Activated CD4-positive, alpha-beta T cell treated with anti-CD3 and anti-CD28 coated beads, Interleukin-2, Interleukin-6, amounts not matched to agents 100 ng/mL and 50 ng/mL, durations not matched to agents 16 hours and 8 hours (primary cell): ENCODE measurements around the gene ADPRH.
"Not testable (repeated sequence)": the region's sequence is repeated elsewhere in the genome, so short reads cannot be mapped to it uniquely, and the experiment has no call there.

Experiments used
- DNase-seq: peaks from one replicate; pipeline ENCODE4 v3.0.0-alpha.2; 2020

ADPRH gene

DNA sequence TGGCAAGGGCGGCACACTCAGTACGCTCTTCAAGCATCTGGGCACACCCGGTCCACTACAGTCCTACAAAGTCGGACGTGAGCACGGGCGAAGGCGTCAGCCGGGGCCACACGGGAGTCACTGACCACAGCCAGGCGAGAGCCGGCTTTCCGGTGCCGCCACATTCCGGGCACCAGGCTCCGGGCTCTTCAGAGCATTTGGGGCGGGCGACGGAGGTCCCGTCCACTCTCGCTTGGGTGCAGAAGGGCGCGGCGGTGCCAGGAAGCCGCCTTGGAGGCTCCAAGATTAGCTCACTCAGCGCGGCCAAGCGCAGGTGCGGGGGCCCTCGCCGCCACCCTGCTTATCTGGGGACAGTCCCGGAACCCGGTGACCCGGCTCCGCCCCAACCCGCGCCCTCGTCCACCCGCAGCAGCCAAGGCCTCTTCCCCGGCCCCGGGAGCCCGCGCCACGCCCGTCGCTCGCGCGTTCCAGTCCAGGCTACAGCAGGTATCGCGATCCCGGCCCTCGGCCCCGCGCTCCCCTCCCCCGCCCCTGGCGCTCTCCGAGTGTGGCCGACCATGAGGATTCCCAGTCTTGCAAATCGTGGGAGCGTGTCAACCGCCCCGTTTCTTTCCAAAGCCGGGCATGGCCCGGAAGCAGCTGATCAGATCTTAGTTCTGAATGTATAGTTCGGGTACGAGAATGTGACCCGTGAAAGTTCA lies at the start of gene ADPRH:
ADPRH (plus strand) TSS at position 127 of the 701 bp plus-strand sequence. CDS start 2,678 bp downstream, outside the sequence.
- DNase-seq: peak; percentile 70

- DNase-seq: no peak
Measured at GRCh38 chr3:119529883-119530282, 49.4 kb upstream of the ADPRH start.

DNA sequence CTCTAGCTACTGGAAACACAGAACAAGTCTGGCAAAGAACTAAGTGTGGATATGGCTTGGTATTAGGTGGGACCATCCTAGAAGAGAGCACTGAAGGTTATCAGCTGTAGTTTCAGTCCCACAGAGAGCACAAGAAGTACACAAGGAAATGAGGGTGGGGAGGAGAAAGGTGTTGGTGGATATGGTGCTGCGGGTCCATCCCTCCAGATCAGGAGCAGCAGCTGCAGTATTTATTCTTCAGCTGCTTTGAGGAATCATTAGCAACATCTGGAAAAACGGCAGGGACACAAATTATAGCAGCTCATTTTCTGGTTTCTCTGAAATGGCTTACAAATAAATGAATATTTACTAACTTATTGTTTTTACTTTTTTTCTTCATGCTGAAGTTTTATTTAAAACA lies 48.8 kb upstream of the ADPRH start:
- no peak for DNase-seq

DNA sequence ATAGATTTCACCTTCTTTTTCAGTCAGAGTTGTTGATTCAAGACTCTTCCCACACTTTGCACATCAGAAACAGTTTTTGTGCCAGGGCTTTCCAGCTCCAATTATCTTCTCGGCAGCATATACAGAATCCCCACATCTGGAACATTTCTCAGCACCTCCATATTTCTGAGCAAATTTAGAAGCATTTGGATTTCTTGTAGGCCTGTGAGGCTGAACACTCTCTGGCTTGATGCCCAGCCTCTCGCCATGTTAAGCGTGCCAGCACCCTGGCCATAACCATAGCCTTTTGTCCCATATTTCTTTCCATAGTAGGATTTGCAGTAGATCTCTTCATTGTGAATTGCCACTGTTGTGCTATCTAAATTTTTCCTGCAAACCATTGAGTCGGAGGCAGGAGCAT lies 48.1 kb upstream of the ADPRH start:
- no peak for DNase-seq

DNA sequence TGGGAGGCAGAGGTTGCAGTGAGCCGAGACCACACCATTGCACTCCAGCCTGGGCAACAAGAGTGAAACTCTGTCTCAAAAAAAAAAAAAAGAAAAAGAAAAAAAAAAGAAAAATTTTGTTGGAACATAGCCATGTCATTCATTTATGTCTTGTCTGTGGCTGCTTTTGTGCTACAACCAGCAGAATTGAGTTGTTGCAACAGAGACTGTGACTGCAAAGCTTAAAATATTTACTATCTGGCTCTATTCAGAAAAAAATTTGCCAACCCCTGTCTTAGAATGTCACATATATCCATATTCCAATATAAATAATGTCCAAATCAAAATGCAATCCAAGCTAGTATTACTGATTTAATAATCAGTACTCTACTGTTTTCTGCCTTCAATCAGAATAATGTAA lies 45.0 kb upstream of the ADPRH start:
- no peak for DNase-seq

GRCh38 chr3:119536757-119537156 lies 42.5 kb upstream of the ADPRH start:
- DNase-seq: no peak

- DNase-seq: no peak
Measured at GRCh38 chr3:119538772-119539171, 40.5 kb upstream of the ADPRH start.

GRCh38 chr3:119541547-119541946 lies 37.7 kb upstream of the ADPRH start:
- DNase-seq: no peak

DNA sequence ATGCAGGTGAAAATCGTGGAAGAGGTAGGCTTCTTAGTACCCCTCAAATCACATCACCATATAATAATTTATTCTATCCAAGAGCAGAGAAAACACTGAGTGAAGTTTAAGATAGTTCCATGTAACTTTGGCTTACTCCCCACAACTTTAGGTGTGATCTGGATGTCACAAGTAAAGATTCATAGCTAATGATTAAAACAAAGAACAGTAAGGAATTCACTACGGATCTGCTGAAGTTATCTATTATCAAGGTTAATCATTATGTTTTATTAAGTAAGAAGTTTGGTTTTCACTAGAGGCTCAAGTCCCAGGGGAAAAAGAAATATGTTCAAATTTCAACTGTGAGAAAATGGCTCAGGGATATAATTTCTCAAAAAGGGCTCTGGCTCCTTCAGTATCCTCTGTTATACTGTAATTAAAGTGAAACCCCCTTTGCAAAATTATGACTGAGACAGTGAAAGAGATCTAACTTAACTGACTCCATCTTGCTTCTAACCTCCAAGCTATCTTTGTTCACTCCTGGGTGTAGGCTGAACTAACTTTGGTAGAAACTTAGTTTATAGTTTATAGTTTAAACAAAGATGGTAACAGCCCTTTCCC lies 37.0 kb upstream of the ADPRH start:
- DNase-seq: no peak

DNA sequence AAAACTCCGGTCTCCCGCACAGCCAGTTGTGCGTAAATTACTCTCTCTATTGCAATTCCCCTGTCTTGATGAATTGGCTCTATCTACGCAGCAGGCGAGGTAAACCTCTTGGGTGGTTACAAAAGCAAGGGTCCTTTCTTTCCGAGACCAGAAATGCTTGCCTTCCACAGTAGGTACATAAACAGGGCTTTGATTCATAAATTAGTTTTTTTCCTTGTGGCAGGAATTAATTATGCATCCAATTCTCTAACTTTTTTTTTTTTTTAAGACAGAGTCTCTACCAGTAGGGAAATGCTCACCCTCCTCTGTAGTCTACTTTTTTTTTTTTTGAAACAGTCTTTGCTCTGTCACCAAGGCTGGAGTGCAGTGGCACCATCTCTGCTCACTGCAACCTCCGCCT lies 36.1 kb upstream of the ADPRH start:
- DNase-seq: no peak

DNA sequence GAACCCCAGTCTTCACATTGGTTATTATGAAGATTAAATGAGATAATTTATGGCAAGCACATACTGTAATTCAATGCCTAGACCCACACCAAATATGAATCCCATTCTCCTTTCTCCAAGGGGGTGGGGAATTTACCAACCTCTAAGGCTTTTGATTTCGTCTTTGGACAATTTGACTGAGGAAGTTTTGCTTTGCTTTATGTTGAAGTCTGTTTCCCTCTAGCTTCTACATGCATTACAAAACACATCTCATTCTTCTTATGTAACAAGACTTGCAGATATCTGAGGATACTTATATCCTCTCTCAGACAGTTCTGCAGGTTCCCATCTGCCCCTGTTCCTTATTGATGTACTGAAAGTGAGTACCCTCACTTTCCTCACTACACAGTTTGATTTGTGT lies 32.1 kb upstream of the ADPRH start:
- DNase-seq: no peak

DNA sequence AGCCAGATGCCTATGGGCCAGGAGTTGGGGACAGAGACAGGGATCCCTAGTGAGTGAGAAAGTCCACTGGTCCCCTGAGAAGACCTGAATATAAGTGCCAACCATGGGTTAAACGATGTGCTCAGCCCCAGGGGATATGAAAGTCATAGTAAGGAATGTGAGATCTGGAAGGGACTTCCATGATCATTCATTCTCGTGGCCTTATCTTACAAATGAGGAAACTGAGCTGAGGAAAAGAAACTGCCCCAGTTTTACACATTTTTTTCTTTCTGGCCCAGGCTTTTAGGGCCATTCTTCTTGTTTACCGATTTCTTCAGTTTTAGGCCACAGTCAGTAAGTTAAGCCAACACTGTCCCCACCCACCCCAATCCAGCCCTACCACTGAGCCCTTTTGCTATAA lies 31.0 kb upstream of the ADPRH start:
- no peak for DNase-seq

DNA sequence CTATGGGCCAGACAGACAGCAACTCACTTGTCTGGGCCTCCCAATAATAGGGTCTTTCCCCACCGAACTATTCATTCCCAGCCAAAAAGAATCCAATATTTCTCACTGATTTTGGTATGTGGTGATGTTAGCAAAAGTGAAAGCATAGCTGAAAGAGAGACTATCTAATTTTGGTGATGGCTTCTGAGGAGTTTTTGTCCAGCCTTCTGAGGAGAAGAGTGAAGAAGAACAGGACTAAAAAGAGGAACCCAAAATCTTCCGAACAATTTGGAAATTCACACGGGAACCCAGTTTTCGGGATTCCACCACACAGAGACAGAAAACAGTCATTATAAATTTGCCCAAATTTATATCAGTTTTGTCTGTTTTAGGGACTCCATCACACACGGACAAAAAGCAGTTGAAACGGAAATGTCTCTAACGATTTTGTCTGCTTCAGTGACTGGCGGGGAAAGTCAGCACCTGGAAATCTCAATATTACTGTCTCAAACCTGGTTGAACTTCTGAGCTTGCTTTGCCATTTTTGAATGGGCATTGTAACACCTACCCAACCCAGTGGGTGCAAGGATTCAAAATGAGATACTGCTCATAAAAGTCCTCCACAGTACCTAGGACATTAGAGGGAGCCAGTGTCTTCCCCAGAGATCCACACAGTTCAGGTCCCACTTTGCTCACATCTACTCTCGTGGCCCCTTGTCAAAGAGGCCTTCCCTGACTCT lies 28.9 kb upstream of the ADPRH start:
- no peak for DNase-seq

GRCh38 chr3:119551598-119551997 lies 27.7 kb upstream of the ADPRH start:
- DNase-seq: no peak

GRCh38 chr3:119552928-119553327 lies 26.4 kb upstream of the ADPRH start:
- DNase-seq: not testable (repeated sequence)

- no peak for DNase-seq
Measured at GRCh38 chr3:119553823-119554415, 25.4 kb upstream of the ADPRH start.

- no peak for DNase-seq
Measured at GRCh38 chr3:119555309-119555735, 24.0 kb upstream of the ADPRH start.

DNA sequence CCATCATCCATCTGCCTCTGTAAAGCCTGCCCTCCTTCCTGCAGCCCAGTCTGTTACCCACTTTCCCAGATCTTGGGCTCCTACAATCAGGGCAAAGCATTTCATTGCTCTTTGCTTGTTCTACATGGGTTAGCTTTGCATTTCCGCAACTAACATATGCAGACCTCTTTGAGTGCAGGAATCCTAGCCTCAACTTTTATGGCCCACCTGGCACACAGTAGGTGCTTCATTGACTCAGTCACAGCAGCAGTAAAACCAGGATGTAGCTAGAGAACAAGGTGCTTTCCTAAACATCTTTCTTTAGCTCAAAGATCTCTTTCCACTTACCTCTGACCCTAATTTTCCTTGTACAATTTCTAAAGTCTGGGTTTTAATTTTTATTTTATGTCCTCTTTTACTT lies 23.4 kb upstream of the ADPRH start:
- DNase-seq: no peak

- no peak for DNase-seq
Measured at GRCh38 chr3:119557192-119557876, 22.0 kb upstream of the ADPRH start.

DNA sequence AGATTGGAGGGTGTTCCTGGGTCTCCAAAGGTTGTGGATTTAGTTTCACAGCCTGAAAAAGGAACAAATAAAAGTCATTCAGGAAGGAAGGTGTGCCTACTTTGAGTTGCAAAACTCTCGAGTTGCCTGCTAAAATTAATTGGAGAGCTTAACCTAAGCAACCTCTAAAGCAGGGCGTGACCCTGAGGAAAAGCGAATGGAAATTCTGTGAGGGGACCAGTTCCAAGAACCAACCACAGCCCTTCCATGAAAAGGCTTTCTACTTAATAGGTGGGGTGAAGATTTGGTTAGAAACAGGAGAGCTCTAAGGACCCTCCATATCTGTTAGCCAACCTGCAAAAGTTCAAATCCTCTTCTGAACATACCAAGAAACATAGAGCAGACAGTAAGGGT lies 21.4 kb upstream of the ADPRH start:
- DNase-seq: peak; percentile 41

GRCh38 chr3:119558626-119559317 lies 20.5 kb upstream of the ADPRH start:
- no peak for DNase-seq

DNA sequence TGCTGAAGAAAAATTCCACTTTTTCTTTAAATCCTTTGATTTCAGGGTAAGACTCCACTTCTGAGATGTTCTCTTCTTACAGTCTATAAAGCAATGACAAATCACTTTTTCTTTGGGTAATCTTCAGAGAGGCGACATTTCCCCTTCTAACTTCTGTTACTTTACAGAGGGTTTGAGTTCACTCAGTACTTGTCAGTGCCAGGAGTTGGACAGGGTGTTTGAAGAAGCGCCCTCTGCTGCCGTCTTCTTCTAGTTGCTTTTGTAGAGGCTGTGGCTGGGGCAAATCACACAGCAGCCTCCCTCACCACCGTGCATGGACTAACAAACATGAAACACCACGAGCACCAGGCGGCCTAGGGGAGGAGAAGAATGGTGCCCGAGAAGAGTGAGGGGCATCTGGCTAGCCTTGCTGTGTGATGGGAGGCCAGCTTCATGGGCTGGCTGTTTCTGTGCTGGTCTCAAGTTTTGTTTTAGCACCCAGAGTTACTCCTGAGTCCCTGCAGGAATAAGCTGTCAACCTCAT lies 19.8 kb upstream of the ADPRH start, which contains the start of gene CD80:
CD80 (minus strand) TSS at position 174 of the 523 bp plus-strand sequence. CDS start 1,886 bp downstream, outside the sequence.
- DNase-seq: peak; percentile 89
